Measurements from ENCODE around the gene MYOZ3. TPM values are rescaled to one million over a fixed set of nuclear protein-coding genes. Genes with fewer than 3 reads are reported as not detected.

Gene MYOZ3
- total RNA-seq, 1 experiment from 2014 or later: not detected

- Mint-ChIP-seq H3K9me3 (ENCODE audit: unreplicated experiment) (no peaks in the 10 kb centered on the region), H3K4me3 (ENCODE audit: unreplicated experiment) (no peak overlapping the region), H3K27ac (ENCODE audit: unreplicated experiment) (no peak overlapping the region), H3K4me1 (ENCODE audit: low read depth, unreplicated experiment) (no peaks in the 10 kb centered on the region), H3K27me3 (ENCODE audit: insufficient read depth, unreplicated experiment) (no peaks in the 10 kb centered on the region), H3K36me3 (ENCODE audit: insufficient read depth, unreplicated experiment) (peaks cover 36% of the 10 kb centered on the region)
- H3K9me3 ChIP-seq: no peaks in the 10 kb centered on the region
- CTCF ChIA-PET: no interaction called here
- peaks cover 1% of the 10 kb centered on the region; the same call in 1 of the 2 replicates for H3K36me3 ChIP-seq (ENCODE audit: control insufficient read depth, insufficient read depth, low read length)
- POLR2A ChIA-PET: no interaction called here
- DNase-seq: no peak
- no peak for TF ChIP-seq CTCF (IDR thresholded peaks at IDR 0.05; ENCODE audit: insufficient read depth in 1 of 2, low read depth in 1 of 2, low read length in 1 of 2, severe bottlenecking in 1 of 2, unreplicated experiment in 1 of 2)
- H3K4me1 ChIP-seq: no peaks in the 10 kb centered on the region
- no peaks in the 10 kb centered on the region for H3K27me3 ChIP-seq (replicated peaks; ENCODE audit: control insufficient read depth, insufficient read depth, low read length)
- intact Hi-C loops (cut with micrococcal nuclease; ENCODE audit: unreplicated experiment): no loop called here
- no TSS peak for BruUV-seq (replicated peaks)
- no peak overlapping the region for H3K4me3 ChIP-seq (ENCODE audit: low read depth, low read length)
Measured at GRCh38 chr5:150689120-150689519, 28.1 kb downstream of the MYOZ3 start.

GRCh38 chr5:150690760-150691159 lies 29.7 kb downstream of the MYOZ3 start:
- Mint-ChIP-seq H3K4me3 (ENCODE audit: unreplicated experiment) (no peak overlapping the region), H3K4me1 (ENCODE audit: low read depth, unreplicated experiment) (no peaks in the 10 kb centered on the region), H3K27ac (ENCODE audit: unreplicated experiment) (no peak overlapping the region), H3K27me3 (ENCODE audit: insufficient read depth, unreplicated experiment) (no peaks in the 10 kb centered on the region), H3K36me3 (ENCODE audit: insufficient read depth, unreplicated experiment) (peaks cover 52% of the 10 kb centered on the region), H3K9me3 (ENCODE audit: unreplicated experiment) (no peaks in the 10 kb centered on the region)
- no peaks in the 10 kb centered on the region for H3K4me1 ChIP-seq
- TF ChIP-seq CTCF (IDR thresholded peaks at IDR 0.05; ENCODE audit: insufficient read depth in 1 of 2, low read depth in 1 of 2, low read length in 1 of 2, severe bottlenecking in 1 of 2, unreplicated experiment in 1 of 2): no peak
- no peak for DNase-seq
- H3K4me3 ChIP-seq (ENCODE audit: low read depth, low read length): no peak overlapping the region
- no peaks in the 10 kb centered on the region for H3K9me3 ChIP-seq
- BruUV-seq (replicated peaks): TSS peak; percentile 7
- no peaks in the 10 kb centered on the region for H3K27me3 ChIP-seq (replicated peaks; ENCODE audit: control insufficient read depth, insufficient read depth, low read length)
- ChIA-PET POLR2A (no interaction called here), CTCF (no interaction called here)
- peaks cover 5% of the 10 kb centered on the region for H3K36me3 ChIP-seq (ENCODE audit: control insufficient read depth, insufficient read depth, low read length)
- intact Hi-C loops (cut with micrococcal nuclease; ENCODE audit: unreplicated experiment): no loop called here

- Mint-ChIP-seq H3K36me3 (ENCODE audit: insufficient read depth, unreplicated experiment) (peaks cover 60% of the 10 kb centered on the region), H3K27me3 (ENCODE audit: insufficient read depth, unreplicated experiment) (no peaks in the 10 kb centered on the region), H3K27ac (ENCODE audit: unreplicated experiment) (no peak overlapping the region), H3K4me3 (ENCODE audit: unreplicated experiment) (no peak overlapping the region), H3K4me1 (ENCODE audit: low read depth, unreplicated experiment) (no peaks in the 10 kb centered on the region), H3K9me3 (ENCODE audit: unreplicated experiment) (no peaks in the 10 kb centered on the region)
- H3K27me3 ChIP-seq (replicated peaks; ENCODE audit: control insufficient read depth, insufficient read depth, low read length): no peaks in the 10 kb centered on the region
- CTCF ChIA-PET: no interaction called here
- H3K4me3 ChIP-seq (ENCODE audit: low read depth, low read length): no peak overlapping the region
- intact Hi-C loops (cut with micrococcal nuclease; ENCODE audit: unreplicated experiment): no loop called here
- peaks cover 5% of the 10 kb centered on the region for H3K36me3 ChIP-seq (ENCODE audit: control insufficient read depth, insufficient read depth, low read length)
- POLR2A ChIA-PET: no interaction called here
- BruUV-seq (replicated peaks): no TSS peak
- TF ChIP-seq CTCF (IDR thresholded peaks at IDR 0.05; ENCODE audit: insufficient read depth in 1 of 2, low read depth in 1 of 2, low read length in 1 of 2, severe bottlenecking in 1 of 2, unreplicated experiment in 1 of 2): no peak
- DNase-seq: no peak
- H3K4me1 ChIP-seq: no peaks in the 10 kb centered on the region
- H3K9me3 ChIP-seq: no peaks in the 10 kb centered on the region
Measured at GRCh38 chr5:150692276-150692675, 31.2 kb downstream of the MYOZ3 start.

Measured in Caco-2 (cell line).